ENCODE results near the gene MEGF10.

DNA sequence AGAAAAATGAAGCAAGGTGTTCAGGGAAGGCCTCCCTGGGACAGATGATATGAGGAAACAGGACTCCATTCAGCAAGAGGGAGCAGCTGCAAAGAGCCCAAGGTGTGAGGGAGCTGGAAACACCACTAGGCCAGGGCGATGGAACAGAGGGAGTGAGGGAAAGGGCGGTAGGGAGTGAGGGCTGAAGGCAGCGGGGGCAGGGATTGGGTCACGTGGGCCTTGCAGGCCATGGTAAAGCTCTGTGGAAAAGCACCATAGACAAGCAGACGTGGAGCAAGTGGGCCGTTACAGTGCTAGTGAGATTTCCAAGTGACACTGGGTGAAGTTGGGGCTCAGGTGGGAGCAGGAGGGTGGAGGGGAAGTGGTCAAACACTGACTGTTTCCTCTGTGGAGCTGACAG, 216.0 kb downstream of the MEGF10 start:
- TF ChIP-seq GATA2 (IDR thresholded peaks at IDR 0.05; ENCODE audit: low read depth, low read length) = no peak
- TF ChIP-seq GATA3 (IDR thresholded peaks at IDR 0.05; ENCODE audit: low read depth, low read length) = no peak
